Retinal pigment epithelial cell (primary cell): Measurements from ENCODE around the gene CLIC4.
"Not testable (repeated sequence)": the region's sequence is repeated elsewhere in the genome, so short reads cannot be mapped to it uniquely, and the experiment has no call there.

Source experiments
- DNase-seq: peaks from one replicate; pipeline ENCODE4 v3.0.0-alpha.2; 2010; ENCODE audit warnings: low read depth
- H3K4me3 ChIP-seq: 2 replicates; pipeline ENCODE4 v1.5.1; 2011; ENCODE audit warnings: mild to moderate bottlenecking, low read length, control low read depth, moderate library complexity
- TF ChIP-seq, protein P1 (sequence below): conservative IDR thresholded peaks from 2 replicates; pipeline ENCODE4 v1.5.1; 2011; ENCODE audit warnings: low read depth, low read length, control low read depth, inconsistent platforms

Gene CLIC4

DNA sequence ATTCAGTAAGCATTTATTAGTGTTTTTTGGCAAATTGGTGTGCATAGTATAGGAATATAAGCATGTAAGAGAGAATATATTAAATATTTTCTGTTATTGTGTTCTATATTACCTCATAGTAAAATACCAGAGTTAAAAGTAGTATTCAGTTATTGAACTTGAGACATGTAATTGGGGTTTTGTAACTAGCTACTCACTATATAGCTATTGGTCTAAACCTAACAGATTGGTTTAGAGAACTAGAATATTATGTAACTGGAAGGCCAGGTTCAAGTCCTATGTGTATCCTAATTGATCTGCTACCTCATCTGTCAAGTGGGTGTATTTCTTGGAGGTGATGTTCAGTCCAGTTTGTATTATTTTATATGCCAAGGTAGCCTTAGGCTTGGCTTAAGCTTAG, 26.3 kb downstream of the CLIC4 start:
- TF ChIP-seq, protein P1, sequence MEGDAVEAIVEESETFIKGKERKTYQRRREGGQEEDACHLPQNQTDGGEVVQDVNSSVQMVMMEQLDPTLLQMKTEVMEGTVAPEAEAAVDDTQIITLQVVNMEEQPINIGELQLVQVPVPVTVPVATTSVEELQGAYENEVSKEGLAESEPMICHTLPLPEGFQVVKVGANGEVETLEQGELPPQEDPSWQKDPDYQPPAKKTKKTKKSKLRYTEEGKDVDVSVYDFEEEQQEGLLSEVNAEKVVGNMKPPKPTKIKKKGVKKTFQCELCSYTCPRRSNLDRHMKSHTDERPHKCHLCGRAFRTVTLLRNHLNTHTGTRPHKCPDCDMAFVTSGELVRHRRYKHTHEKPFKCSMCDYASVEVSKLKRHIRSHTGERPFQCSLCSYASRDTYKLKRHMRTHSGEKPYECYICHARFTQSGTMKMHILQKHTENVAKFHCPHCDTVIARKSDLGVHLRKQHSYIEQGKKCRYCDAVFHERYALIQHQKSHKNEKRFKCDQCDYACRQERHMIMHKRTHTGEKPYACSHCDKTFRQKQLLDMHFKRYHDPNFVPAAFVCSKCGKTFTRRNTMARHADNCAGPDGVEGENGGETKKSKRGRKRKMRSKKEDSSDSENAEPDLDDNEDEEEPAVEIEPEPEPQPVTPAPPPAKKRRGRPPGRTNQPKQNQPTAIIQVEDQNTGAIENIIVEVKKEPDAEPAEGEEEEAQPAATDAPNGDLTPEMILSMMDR = no peak
- H3K4me3 ChIP-seq = no peak overlapping the region
- DNase-seq = no peak

DNA sequence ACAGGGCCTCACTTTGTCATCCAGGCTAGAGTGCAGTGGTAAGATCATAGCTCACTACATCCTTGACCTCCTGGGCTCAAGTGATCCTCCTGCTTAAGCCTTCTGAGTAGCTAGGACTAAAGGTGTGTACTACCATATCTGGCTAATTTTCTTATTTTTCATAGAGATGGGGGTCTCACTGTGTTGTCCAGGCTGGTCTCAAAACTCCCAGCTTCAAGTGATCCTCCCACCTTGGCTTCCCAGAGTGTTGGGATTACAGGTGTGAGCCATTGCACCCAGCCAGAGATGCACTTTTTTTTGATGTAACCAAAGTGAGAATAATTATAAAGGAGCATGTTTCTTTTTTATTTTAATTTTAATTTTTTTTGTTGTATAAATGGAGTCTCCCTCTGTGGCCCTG, 28.4 kb downstream of the CLIC4 start:
- H3K4me3 ChIP-seq = no peak overlapping the region
- TF ChIP-seq, protein P1 = no peak
- no peak for DNase-seq

DNA sequence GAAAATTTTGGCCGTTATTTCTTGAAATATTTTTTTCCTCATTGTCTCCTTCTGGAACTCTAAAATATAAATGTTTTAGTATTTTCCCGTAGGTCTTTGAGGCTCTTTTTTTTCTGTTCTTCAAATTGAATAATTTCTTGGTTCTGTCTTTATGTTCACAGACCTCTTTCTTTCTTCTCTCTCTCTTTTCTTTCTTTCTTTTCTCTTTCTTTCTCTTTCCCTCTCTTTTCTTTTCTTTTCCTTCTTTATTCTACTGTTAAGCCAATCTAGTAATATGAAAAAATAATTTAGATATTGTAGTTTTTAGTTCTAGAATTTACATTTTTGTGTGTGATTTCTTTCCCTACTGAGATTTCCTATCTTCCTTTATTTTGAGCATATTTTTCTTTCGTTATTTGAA, 30.1 kb downstream of the CLIC4 start:
- TF ChIP-seq, protein P1 = no peak
- H3K4me3 ChIP-seq = no peak overlapping the region
- DNase-seq = no peak

DNA sequence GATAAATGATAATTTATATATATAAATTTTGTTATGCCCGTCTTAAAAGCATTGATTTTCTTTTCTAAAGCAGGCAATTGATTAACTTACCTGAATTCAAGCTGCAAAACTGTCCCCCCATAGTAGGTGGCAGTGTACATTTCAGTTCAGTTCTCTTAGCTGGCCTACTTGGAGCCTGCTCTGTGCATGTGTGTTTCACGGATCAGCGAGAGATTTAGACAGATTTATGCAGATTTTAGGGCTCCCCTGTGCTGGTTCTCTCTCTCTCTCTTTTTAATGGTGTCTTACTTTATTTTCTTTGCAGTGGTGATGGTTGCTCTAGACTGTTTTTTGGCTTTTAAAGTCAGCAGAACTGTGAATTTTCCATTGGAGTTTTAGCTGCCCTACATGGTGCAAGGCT, 30.7 kb downstream of the CLIC4 start:
- no peak overlapping the region for H3K4me3 ChIP-seq

DNA sequence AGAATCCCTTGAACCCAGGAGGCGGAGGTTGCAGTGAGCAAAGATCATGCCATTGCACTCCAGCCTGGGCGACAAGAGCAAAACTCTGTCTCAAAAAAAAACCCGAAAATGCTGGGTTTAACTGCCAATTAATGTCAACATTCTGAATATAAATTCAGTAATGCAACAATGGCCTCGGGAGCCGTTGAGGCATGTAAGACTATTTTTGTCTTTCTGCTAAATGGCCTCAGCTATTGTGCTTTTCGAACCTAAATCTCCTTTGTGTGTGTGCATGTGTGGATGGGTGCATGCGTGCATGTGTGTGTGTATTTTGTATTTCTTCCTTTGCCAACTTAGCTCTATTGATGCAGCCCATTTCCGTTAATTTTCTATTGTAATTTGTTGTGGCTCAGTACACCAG, 31.6 kb downstream of the CLIC4 start:
- TF ChIP-seq, protein P1 = no peak
- no peak overlapping the region for H3K4me3 ChIP-seq
- no peak for DNase-seq

More for the DNA sequence above, 30.7 kb downstream of the CLIC4 start:
- TF ChIP-seq, protein P1 = no peak
- no peak for DNase-seq

DNA sequence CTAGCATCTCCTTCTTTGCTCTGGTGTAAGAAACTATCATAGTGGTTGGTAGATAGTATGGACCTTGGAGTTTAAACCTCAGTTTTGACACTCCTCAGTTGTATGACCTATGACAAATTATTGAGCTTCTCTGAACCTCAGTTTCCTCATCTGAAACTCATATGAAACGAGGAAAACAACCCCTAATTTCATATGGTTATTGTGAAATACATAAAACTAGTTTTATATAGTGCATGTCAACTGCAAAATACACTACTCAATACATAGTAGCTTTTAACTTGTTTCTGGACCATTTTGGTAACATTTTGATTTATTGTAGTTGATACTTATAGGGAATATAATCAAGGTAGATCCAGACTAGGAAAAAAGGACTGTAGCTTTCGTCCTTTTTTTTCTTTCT, 32.9 kb downstream of the CLIC4 start:
- no peak for DNase-seq
- no peak overlapping the region for H3K4me3 ChIP-seq
- TF ChIP-seq, protein P1 = no peak

DNA sequence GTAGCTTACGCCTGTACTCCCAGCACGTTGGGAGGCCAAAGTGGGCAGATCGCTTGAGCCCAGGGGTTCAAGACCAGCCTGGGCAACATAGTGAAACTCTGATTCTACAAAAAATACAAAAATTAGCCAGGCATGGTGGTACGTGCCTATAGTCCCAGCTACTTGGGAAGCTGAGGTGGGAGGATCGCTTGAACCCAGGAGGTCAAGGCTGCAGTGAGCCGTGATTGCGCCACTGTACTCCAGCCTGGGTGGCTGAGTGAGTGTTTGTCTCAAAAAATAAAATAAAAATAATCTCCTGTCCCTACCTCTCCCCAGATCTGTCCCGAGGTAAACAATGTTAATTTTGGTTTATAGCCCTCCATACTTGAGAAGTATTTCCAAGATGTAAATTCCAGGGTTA, 34.0 kb downstream of the CLIC4 start:
- DNase-seq, H3K4me3 ChIP-seq: not testable (repeated sequence)
